Mucosa of gallbladder (tissue), 1 donor: ENCODE results near the gene FOXD4. TPM values are rescaled to one million over a fixed set of nuclear protein-coding genes. Genes with fewer than 3 reads are reported as not detected.
"Not testable (repeated sequence)": the region's sequence is repeated elsewhere in the genome, so short reads cannot be mapped to it uniquely, and the experiment has no call there.

Experiments
- DNase-seq: peaks from one replicate; pipeline ENCODE4 v3.0.0-alpha.2; 2020; ENCODE audit warnings: low spot score
- total RNA-seq: library from RNA; stranded (reverse); gene quantifications from one replicate; pipeline ENCODE4 v1.2.1, GENCODE V29; 2021
- donor health status: DM: no; HTN: no; CAD: no.

Gene FOXD4
- total RNA-seq, 1 donor from 2014 or later = 0.43 TPM

- DNase-seq = not testable (repeated sequence)
Measured at GRCh38 chr9:93909-94308, 24.3 kb downstream of the FOXD4 start.

- not testable (repeated sequence) for DNase-seq
Measured at GRCh38 chr9:90851-91250, 27.4 kb downstream of the FOXD4 start.

GRCh38 chr9:88396-89037 is 29.7 kb downstream of the FOXD4 start:
- DNase-seq = not testable (repeated sequence)

- DNase-seq = not testable (repeated sequence)
Measured at GRCh38 chr9:87860-88259, 30.4 kb downstream of the FOXD4 start.

- not testable (repeated sequence) for DNase-seq
Measured at GRCh38 chr9:87105-87504, 31.1 kb downstream of the FOXD4 start.

- not testable (repeated sequence) for DNase-seq
Measured at GRCh38 chr9:86697-87096, 31.5 kb downstream of the FOXD4 start.

- DNase-seq = not testable (repeated sequence)
Measured at GRCh38 chr9:82932-83689, 35.1 kb downstream of the FOXD4 start.

- not testable (repeated sequence) for DNase-seq
Measured at GRCh38 chr9:78333-78732, 39.9 kb downstream of the FOXD4 start.

GRCh38 chr9:76389-76788 is 41.8 kb downstream of the FOXD4 start:
- DNase-seq = not testable (repeated sequence)

- not testable (repeated sequence) for DNase-seq
Measured at GRCh38 chr9:73900-74525, 44.2 kb downstream of the FOXD4 start.

GRCh38 chr9:73076-73899 is 44.9 kb downstream of the FOXD4 start:
- not testable (repeated sequence) for DNase-seq

Other genes with a start within 250 kb of the FOXD4 start
- 17.7 TPM for gene WASHC1, start 89.0 kb downstream of the FOXD4 start, total RNA-seq
- gene ZNG1A, start 60.6 kb upstream of the FOXD4 start, total RNA-seq = 20.5 TPM
- 47.2 TPM for gene DOCK8, start 96.4 kb upstream of the FOXD4 start, total RNA-seq